CD4-positive, alpha-beta T cell treated with Interleukin-4 for 1 hour (primary cell): Measurements from ENCODE around the gene RAB11FIP4.
A peak's percentile ranks its signal among the peaks of the same experiment; 100 is the strongest.

ENCODE experiments used
- DNase-seq, 2 donors: peaks; one replicate each; pipeline ENCODE4 v3.0.0-alpha.2; 2020 to 2022

RAB11FIP4 gene

DNA sequence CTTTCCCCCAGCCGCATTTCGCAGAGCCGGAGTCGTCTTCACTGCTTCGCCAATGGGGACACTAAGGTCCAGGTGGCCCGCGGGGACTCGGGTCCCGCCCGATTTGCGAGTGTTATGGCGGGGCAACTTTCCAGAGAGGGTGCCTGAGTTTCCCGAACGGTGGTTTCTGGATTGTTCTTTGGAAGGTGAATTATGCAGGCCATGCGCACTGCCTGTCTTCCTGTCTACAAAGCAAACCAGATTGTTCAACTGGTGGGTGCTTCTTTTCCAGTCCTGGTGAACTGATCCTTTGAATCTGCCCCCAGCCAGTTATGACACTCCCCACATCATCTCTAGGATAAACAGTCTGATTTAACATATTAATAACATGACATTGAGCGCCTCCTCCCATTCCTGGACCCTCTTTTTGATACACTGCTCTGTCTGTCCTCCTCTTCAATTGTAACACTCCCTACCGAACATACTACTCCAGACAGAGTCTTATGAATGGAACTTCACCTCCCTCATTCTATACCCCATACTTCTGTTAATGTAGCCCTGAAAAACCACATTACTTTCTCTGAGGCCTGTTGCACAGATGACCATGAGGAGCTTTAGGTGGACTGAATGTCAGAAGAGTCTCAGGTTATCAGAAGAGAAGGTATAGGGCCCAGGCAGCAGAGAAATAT is 159.0 kb downstream of the RAB11FIP4 start:
- DNase-seq, result no peak

DNA sequence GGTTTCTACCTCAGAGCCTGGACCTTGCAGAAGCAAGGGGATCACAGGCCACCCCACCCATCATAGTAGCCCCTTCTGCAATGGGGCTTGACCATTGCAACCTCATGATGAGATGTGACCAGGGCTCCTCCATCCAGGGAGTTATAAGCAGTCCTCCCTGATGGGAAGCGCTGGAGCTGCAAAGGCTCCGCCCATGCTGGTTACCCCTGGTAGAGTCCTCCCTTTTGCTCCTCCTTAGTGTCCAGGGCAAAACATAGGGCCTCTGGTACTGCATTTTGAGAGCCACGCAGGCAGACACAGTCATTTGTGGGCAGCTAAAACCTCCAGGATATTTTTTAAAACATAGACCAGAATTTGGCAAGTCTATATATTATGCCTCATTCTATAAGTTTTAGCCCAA is 161.1 kb downstream of the RAB11FIP4 start:
- DNase-seq, result no peak

DNA sequence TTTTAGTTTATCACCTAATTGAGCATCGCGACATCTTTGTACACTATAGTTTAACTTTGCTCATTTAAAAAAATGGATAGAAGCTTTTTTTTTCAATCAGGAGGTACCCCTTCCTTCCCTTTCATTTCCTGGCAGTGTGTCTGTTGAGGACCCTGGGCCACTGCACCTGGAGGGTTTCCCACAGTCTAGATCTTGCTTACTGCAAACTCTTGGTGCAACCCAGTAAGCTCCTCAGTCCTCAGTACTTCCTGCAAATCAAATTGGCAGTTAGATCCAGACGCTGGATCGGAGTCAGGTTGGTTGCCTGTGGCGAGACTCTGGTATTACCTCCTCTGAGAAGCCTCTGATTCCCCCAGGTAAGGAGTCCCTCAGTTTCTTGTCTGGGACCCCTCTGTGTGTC is 162.0 kb downstream of the RAB11FIP4 start:
- DNase-seq, result no peak

DNA sequence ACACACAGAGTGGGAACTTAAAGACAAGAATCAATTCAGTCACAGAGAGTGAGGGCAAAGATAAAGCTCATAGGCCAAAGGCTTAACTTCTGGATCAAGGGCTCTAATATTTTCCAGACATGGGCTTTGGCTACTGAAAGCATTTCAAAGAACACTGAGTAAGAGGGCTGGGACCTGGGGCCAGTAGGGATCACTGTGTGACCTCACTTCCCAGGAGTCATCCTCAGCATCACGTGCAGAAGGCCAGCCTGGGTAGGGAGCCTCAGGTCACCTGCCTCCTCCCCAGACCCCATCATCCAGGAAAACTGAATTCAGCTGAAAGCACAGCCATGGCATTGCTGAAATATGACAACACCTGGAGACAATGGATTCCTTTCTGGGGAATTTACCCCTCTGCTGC is 163.5 kb downstream of the RAB11FIP4 start:
- no peak for DNase-seq

- no peak for DNase-seq
These were observed 165.6 kb downstream of the RAB11FIP4 start for GRCh38 chr17:31556969-31557645.

GRCh38 chr17:31558748-31559583 is 167.5 kb downstream of the RAB11FIP4 start:
- DNase-seq, result peak; percentile 54 to 56

- DNase-seq, result no peak
These were observed 168.4 kb downstream of the RAB11FIP4 start for GRCh38 chr17:31559584-31560501.

GRCh38 chr17:31560616-31561235 is 169.3 kb downstream of the RAB11FIP4 start:
- no peak for DNase-seq

DNA sequence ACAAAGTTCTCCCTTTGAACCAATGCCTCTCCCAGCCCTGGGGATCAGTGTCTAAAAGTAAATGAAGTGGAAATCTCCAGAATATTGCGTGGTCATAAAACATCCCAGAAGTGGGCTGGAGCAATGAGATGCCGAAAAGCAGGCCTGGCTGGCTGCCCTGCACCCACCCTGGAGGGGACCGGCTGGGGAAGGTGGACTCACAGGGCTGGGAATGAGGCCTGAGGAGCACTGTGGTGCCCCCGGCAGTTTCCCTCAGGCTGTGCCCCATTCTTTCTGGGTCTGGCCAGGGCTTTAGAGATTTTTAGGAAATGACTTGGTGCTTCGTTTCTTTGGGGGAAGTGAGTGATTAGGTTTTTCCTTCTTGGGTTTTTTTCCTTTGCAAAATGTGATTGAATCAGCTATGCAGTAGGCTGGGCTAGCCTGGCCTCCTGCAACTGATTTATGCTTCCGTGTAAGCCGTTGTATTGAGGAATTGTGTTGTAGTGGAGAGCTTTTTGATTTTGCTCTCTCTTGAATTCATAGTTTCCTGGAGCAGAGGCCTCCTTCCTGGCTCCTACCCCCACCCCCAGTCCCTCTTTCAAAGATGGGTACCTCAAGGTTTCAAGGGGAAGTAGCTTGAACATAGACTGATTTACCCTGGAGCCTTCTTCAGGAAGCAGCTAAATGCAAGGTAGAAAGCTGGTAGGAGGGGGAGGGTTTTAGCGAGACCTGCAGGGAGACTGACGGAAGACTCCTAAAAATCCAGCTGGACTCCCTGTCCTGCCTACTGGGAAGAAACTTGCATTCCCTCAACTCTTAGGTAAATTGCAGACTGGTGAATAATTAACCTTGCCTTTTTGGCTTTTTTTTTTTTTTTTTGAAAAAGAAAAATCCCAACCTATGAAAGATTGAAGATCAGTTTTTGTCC is 170.2 kb downstream of the RAB11FIP4 start:
- no peak for DNase-seq

DNA sequence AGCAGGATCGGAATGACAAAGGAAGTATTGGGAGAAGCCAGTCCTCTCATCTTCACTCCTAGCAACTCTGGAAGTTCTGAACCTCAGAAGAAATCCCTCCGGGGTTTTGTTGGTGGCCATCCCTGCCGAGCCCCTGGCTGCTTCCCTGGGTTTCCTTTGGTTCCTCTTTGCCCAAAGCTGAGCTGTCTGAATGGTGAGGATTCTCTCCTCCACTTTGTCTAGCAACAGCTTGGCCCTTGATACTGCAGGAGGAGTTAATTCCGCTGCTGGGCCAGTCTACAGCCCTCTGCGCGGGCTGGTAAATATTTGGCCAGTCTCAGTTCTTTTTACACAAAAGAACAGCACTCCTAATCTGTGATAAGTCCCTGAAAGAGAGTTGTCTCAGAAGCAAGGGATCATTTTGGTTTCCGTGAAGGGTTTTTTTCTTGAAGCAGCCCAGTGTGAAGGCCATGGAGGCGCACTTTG is 170.9 kb downstream of the RAB11FIP4 start:
- no peak for DNase-seq

GRCh38 chr17:31564291-31564690 is 172.8 kb downstream of the RAB11FIP4 start:
- DNase-seq, result no peak

DNA sequence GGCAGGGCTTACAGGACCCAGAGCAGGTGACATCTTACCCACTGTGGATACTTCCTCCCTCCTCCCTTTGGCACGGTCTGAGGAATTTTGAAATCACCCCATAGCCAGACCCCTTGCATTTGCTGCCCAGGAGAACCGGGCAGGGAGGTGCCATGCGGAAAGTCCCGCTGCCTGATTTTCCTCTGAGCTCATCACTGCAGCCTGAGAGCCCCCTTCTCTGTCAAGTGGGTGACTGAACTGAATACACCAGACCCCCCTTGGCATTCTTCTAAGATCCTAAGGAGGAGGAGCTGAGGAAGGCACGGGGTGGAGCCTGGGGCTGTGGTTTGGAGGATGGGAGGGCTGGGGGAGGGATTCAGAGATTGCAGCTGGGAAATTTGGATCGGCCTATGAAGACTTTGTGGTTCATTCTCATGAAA is 173.4 kb downstream of the RAB11FIP4 start:
- no peak for DNase-seq

DNA sequence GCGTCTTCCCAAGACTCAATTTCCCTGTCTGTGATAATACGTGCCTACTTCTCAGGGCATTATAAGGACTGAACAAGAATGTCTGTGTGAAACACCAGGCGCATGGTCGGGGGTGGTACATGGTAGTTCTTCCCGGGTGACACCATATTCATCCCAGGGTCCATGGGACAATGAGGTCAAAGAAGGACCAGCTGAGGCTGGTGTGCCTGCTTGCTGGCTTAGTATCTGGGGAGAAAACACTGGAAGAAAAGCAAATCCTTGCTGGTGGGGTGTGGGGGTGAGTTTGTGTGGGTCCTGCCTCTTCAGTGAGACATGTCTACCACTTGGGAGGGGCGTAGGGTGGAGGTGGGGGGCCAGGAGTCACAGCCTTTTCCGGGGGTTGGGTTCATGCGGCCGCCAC is 174.2 kb downstream of the RAB11FIP4 start:
- no peak for DNase-seq

DNA sequence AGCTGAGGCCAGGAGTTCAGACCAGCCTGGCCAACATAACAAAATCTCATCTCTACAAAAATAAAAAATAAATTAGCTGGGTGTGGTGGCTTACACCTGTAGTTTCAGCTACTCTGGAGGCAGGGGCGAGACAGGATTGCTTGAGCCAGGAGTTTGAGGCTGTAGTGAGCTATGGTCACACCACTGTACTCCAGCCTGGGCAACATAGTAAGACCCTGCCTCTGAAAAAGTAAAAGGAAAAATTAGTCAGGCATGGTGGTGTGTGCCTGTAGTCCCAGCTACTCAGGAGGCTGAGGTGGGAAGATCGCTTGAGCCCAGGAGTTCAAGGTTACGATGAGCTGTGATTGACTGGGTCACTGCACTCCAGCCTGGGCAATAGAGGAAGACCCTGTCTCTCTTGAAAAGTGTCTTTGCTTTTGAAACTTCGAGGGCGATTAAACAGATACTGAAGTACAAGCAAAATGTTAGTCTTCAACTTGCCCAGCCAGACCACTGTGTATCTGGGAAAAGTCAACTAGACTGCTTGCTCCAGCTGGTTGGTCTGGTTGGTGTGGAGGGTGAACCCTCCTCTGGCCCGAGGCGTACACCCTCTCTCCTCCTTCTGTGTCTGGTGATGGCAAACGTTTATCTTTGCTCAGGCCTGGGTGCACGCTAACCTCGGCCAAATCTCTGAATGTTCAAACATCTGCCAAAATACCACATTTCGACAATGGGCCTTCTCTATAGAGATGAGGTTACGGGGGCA is 174.9 kb downstream of the RAB11FIP4 start:
- DNase-seq, result no peak

GRCh38 chr17:31566992-31567373 is 175.5 kb downstream of the RAB11FIP4 start:
- no peak for DNase-seq

GRCh38 chr17:31568121-31568520 is 176.6 kb downstream of the RAB11FIP4 start:
- no peak for DNase-seq

DNA sequence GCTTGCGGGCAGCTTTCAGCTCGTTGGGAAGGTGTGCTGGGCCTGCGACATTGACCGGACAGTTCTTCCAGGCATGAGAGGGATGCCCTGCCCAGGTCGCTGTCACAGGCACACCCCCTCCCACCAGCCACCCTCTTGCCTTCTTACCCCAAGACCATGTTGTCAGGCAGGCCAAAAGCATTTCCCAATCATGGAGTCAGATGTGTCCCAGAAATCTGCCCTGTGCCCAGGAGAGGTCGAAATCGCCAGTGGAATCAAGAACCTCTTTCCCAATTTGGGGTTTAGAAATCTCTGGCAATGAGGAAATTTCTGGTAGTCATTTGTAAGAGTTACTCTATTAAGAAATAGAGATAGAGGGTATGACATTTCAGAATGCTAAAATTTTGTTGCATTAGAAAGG is 177.1 kb downstream of the RAB11FIP4 start:
- no peak for DNase-seq

GRCh38 chr17:31570231-31570630 is 178.8 kb downstream of the RAB11FIP4 start:
- DNase-seq, result no peak

- DNase-seq, result no peak
These were observed 179.7 kb downstream of the RAB11FIP4 start for GRCh38 chr17:31570951-31571892.
